Left cardiac atrium (tissue), 4 donors: ENCODE data around the gene APLNR. TPM values are rescaled to one million over a fixed set of nuclear protein-coding genes. Genes with fewer than 3 reads are reported as not detected.

Source experiments
- ATAC-seq, 2 donors: fragments of 200-7000 bp; cut with Tn5 transposase; one replicate each; pipeline ENCODE4 v1.9.1; 2020; ENCODE audit warnings: mild to moderate bottlenecking in 2 of 2, moderate library complexity in 2 of 2
- DNase-seq: peaks from one replicate; pipeline ENCODE4 v3.0.0-alpha.2; 2020
- intact Hi-C, 2 donors: fragments of 100-400 bp; cut with DNase I; formaldehyde crosslinking; loops; one replicate each; pipeline versions ENCODE4 v1.14.1 to v1.15.1; 2022 to 2023
- total RNA-seq, 2 donors: library from RNA; stranded (reverse); fragmentation: NEBNext Ultra II Directional; extraction: Animal tissue kit (Norgen Biotek cat#: 25700); gene quantifications; one replicate each; pipeline ENCODE4 v1.2.1, GENCODE V29; 2021
- donor health status: DM: no; HTN: yes; CAD: no.
- donor health status: DM: no; HTN: yes; CAD: no; lungs with severe emphysema.
- donor health status: DM: yes; HTN: yes; CAD: no.
- donor health status: Dilated cardiomyopathy.

APLNR gene
- total RNA-seq, 2 donors from 2014 or later = 20.2 to 21.6 TPM

DNA sequence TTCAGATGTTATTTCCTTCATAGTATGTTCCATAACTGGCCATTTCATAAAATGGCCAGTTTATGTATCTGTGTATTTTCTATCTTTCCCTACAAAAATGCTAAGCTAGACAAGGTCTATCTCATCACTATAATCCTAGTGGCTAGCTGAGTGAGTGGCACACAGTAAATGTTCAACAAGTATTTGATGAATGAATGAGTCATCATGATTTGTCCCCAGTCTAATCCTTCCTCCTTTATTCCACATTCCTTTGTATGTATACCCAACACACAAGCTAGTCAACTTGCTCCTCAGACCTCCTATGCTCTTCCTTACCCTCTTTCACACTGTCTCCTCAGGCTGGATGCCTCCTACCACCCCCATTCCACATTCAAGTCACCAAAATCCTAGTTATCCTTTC is 12.5 kb downstream of the APLNR start:
- intact Hi-C loops = no loop called here
- ATAC-seq = no peak
- no peak for DNase-seq

GRCh38 chr11:57224128-57224527 is 12.9 kb downstream of the APLNR start:
- intact Hi-C loops = no loop called here
- DNase-seq (no peak), ATAC-seq (no peak)

DNA sequence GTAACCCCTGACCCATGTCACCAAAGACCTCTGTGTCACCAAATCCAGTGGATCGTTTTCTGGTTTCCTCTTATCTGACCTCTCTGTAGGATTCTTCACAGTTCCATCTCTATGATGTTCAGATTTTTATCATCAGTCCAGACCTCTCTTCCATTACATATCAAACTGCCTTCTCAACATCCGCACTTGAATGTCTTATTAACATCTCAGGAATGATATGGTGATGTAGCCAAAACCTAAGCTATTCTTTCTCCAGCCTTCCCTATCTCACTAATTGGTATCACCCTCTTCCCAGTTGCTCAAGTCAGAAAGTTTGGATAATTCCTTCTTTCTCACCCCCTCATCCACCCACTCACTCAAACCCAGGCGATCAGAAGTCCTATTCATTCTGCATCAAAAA is 13.4 kb downstream of the APLNR start:
- no peak for ATAC-seq
- intact Hi-C loops = no loop called here
- no peak for DNase-seq

GRCh38 chr11:57222239-57222638 is 14.8 kb downstream of the APLNR start:
- DNase-seq (no peak), ATAC-seq (no peak)
- intact Hi-C loops = no loop called here

DNA sequence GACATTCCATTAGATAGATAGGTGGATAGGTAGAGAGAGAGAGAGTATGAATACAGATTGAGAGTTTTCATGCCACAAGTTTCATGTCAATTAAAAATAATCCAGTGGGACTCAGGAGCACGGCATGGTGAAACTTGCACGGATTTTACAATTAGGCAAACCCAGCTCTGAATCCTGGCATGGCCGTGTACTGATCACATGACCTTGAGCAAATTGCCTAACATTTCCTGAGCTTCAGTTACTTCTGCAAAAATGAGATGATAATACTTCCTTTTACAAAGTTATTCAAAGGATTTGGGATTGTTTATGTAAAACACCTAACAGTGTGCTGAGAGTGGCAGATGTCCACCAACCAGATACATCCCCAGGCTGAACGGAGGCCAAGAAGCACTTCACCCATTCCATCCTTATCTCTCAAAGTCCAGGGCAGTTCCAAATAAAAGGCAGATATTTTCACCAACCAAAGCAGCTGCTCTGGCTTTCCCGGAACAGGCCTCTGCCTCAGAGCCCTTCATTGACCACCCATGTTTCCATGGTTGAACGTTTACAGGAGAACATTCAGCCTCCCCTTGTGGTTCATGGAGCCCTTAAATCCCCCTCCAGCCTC is 17.9 kb downstream of the APLNR start:
- ATAC-seq (peak; percentile 65 to 77), DNase-seq (no peak)
- intact Hi-C loops = no loop called here

DNA sequence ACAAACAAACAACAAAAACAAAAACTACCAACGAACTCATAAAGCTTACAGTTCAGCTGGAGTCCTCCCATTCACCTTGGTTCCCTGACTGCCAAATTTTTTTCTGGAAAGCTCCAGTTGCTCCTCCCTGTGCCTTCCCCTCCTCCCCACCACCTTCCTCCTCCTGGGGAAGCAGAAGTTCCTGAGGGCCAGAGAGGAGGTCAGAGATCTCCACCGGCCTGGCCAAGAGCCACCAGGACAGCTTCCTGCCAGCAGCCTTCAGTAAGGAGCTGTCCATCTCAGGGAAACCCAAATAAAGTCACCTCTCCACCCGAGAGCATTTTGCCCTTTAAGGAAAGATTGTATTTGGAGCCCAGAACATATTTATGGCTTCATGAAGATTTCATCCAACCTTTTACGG is 20.0 kb downstream of the APLNR start:
- ATAC-seq (peak in 1 of 2 donors; percentile 21), DNase-seq (no peak)
- intact Hi-C loops = no loop called here

DNA sequence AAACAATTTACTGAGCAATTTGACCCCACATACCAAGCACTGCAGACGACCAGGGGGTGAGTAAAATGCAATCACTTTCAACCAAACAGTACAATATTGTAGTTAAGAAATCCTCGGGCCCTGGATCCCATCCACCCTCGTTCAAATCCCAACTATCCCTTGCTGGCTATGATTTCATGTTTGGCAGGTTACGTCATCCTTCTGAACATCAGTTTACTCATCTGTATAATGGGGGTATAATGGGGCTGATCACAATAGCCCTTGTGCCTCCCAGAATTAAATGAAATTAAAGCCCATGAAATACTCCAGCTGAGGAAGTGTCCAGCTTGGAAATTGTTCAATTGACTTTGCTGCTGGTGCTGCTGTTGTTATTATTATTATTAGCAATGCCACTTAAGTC is 20.6 kb downstream of the APLNR start:
- ATAC-seq = no peak
- DNase-seq = no peak
- intact Hi-C loops = no loop called here

DNA sequence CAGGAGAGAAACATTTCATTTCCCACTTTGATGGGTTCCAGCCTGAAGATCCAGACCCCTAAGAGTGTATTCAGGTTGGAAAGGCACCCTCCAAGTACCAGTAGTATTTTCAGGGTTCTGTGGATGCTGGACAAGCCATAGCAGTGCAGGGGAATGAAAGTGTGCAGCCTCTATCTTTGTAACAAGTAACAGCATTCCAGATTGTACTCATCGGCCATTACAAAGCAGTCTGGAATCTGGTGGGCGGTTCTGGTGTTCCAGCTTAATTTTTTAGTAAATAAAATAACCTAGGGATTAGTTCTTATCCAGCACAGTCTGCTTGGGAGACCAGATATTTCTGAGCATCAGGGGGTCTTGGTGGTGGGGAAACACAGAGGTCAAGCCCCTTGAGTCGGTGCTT is 22.6 kb downstream of the APLNR start:
- intact Hi-C loops = no loop called here
- DNase-seq = no peak
- peak; percentile 39 to 84 for ATAC-seq

DNA sequence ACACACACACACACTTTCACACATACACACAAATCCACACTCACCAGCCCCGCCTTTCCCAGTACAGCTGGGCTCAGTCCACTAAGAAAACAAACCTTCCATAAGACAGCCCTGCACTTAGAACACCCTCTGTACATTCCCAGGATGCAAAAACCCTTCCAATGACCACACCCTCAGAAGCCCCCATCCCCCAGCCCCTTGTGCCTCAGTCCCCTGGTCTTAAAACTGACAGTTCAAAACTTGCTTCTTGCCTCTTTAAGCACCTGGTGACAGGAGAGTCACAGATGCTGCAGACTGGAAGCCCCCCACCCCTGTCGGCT is 23.0 kb downstream of the APLNR start:
- ATAC-seq (peak in 1 of 2 donors; percentile 38), DNase-seq (no peak)
- intact Hi-C loops = no loop called here

DNA sequence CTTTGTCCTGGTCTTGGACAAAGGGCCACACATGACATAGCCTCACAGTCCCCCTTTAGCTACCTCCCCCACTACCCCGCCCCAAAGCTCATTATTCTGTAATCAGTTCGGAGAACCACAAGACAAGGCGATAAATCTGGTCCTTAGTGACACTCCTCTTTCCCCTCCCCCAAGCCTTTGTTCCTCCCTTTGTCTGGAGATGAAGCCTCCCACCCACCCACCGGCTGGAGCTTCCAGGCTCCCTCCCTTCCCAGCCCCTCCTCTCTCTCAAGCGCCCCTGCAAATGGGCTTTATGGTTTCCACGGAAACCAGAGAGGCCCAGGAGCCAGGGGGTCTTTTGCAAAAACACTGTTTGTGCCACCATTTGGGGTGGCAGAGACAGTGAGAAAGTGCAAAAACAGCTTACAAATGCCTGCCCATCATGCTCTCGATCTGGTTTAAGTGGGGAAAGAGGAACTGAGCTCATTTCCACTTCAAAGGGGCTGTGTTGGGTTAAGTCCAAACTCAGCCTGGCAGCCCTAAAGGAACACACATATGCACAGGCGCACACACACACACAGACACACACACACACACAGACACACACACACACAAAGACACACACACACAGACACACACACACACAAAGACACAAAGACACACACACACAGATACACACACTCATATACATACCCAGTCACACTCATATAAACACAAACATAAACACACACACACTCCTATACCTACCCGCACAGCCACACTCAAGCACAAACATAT is 23.5 kb downstream of the APLNR start:
- intact Hi-C loops = no loop called here
- ATAC-seq (peak; percentile 46 to 51), DNase-seq (no peak)

DNA sequence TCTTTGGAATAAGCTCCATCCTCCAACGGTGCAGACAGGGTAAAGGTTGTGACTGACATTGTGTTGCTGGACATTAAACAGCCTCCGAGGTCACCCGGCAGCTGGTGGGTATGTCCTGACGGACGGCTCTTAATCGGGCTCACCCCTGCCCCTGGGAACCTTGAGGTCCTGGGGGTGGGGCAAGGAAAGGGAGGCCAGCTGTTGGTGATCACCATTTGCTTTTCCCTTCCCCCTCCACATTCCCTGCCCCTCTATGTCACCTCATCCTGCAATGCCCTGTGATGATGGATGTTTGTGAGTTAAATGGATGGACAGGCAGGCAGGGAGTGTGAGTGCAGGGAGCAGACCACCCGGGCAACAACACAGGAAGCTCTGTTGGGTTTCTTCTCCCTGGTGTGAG is 26.3 kb downstream of the APLNR start:
- intact Hi-C loops = no loop called here
- DNase-seq (no peak), ATAC-seq (peak in 1 of 2 donors; percentile 16)

- intact Hi-C loops = no loop called here
- DNase-seq = no peak
- ATAC-seq = no peak
Measured at GRCh38 chr11:57207168-57207567, 29.9 kb downstream of the APLNR start.

DNA sequence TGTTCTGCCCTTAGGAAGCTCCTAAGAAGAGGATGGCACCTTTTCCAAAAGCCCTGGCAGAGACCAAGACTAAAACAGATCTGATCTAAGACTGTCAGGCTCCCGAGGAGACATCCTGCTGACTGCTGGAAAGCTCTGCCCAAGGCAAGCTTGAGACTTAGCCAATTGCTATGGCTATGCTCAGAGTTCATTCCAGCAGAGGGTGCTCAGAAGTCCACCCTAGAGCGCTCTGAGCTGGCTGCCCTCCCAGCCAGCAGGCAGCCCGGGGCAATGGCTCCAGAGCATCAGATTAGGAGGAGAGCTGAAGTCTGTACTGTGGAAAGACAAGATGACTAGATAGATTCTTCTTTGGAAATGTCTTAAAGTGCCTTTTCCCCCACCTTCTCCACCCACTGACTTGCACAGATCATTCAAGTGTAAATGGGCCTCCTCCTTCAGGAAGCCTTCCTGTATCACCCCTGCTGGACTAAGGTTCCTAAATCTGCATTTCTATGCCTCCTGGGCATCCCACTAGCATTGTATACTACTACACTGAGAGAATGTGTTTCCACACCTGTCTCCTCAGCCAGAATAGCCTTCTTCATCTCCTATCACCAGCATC is 31.9 kb downstream of the APLNR start:
- peak; percentile 41 for DNase-seq
- intact Hi-C loops = no loop called here
- peak; percentile 32 to 48 for ATAC-seq

GRCh38 chr11:57203882-57204480 is 33.1 kb downstream of the APLNR start:
- no peak for ATAC-seq
- intact Hi-C loops = no loop called here
- no peak for DNase-seq

DNA sequence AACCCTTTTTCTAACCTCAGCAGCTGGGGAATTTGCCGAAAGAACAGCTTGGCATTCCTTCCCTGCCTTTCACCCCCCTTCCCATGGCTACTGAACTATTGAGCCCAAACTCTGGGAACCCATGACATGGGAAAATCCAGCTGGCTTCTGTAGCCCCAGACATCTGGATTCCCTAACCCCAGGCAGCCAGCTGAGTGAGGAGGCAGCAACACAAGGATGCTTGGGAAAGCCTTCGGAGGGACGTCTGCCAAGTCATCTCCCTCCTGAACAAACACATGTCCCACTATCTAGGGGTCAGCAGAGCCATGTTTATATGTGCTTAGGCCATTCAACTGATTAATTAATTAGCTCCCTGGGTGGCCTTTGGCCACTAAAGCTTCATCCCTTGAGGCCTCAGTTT is 33.7 kb downstream of the APLNR start:
- peak; percentile 83 to 84 for ATAC-seq
- peak; percentile 76 for DNase-seq
- intact Hi-C loops = no loop called here

- ATAC-seq (peak; percentile 23 to 55), DNase-seq (peak; percentile 52)
- intact Hi-C loops = no loop called here
Measured at GRCh38 chr11:57202281-57202680, 34.8 kb downstream of the APLNR start.

- DNase-seq = no peak
Measured at GRCh38 chr11:57200917-57201316, 36.1 kb downstream of the APLNR start.

DNA sequence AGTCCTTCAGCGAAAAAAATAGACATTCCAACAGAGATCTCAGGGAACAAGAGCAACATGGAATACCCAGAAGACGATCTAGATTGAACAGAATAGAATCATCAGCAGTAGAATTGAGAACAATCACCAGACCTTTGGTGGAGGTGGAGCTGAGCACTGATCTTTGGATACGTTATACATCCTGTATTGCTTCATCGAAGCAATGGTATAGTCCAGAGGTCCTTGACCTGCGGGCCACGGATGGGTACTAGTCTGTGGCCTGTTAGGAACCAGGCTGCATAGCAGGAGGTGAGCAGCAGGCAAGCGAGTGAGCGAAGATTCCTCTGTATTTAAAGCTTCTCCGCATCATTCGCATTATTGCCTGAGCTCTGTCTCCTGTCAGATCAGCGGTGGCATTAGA is 37.7 kb downstream of the APLNR start:
- DNase-seq (no peak), ATAC-seq (no peak)
- intact Hi-C loops = loop anchor here in 1 of 2 donors (10.0 kb wide), 1 partner anchor 45 kb away; no protein-coding TSS in a partner anchor

More at GRCh38 chr11:57200917-57201316, 36.1 kb downstream of the APLNR start:
- peak; percentile 9 to 20 for ATAC-seq
- intact Hi-C loops = no loop called here

DNA sequence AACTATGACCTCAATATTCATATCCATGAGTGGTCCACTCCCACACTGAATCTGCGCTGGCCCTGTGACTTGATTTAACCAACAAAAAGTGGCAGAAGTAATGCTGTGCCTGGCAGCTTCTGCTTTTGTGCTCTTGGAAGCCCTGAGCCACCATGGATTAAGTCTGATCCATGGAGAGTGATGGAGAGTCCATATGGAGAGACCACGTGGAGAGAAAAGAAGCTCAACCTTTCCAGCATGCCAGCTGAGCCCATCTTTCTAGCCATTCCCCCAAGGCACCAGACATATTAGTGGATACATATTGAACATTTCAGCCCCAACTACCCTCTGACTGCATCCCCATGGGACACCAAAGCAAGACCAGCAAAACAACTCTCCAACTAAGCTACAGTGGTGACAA is 39.3 kb downstream of the APLNR start:
- intact Hi-C loops = loop anchor here in 1 of 2 donors (10.0 kb wide), 1 partner anchor 47 kb away; no protein-coding TSS in a partner anchor
- DNase-seq = no peak
- no peak for ATAC-seq

GRCh38 chr11:57196596-57196995 is 40.5 kb downstream of the APLNR start:
- no peak for DNase-seq
- ATAC-seq = no peak
- intact Hi-C loops = loop anchor here in 1 of 2 donors (10.0 kb wide), 1 partner anchor 48 kb away; no protein-coding TSS in a partner anchor
